HEK293 (cell line): Measurements from ENCODE around the gene MAF.
A peak's percentile ranks its signal among the peaks of the same experiment; 100 is the strongest.

Experiments used
- CTCF ChIP-seq: fragments of 450-650 bp; formaldehyde crosslinking; IDR thresholded peaks from 2 replicates; pipeline ENCODE4 v1.5.1; 2016; ENCODE audit warnings: missing biosample characterization, missing genetic modification characterization
- KLF1 ChIP-seq: fragments of 450-650 bp; formaldehyde crosslinking; IDR thresholded peaks from 2 replicates; pipeline ENCODE4 v1.5.1; 2016; ENCODE audit warnings: missing biosample characterization, missing genetic modification characterization
- REPIN1 ChIP-seq: fragments of 450-650 bp; formaldehyde crosslinking; IDR thresholded peaks from 2 replicates; pipeline ENCODE4 v1.5.1; 2017; ENCODE audit warnings: missing biosample characterization, missing genetic modification characterization, low read depth
- SCRT1 ChIP-seq: fragments of 450-650 bp; formaldehyde crosslinking; IDR thresholded peaks from 2 replicates; pipeline ENCODE4 v1.5.1; 2016; ENCODE audit warnings: missing biosample characterization, missing genetic modification characterization, borderline replicate concordance
- ZBTB49 ChIP-seq: fragments of 450-650 bp; formaldehyde crosslinking; IDR thresholded peaks from 2 replicates; pipeline ENCODE4 v1.5.1; 2016; ENCODE audit warnings: missing biosample characterization, missing genetic modification characterization, low read depth
- ZNF664 ChIP-seq: fragments of 450-650 bp; formaldehyde crosslinking; IDR thresholded peaks from 2 replicates; pipeline ENCODE4 v1.5.1; 2016; ENCODE audit warnings: missing biosample characterization, missing genetic modification characterization
- TF ChIP-seq, protein P1 (sequence below): fragments of 450-650 bp; formaldehyde crosslinking; IDR thresholded peaks from 2 replicates; pipeline ENCODE4 v1.5.1; 2016; ENCODE audit warnings: missing biosample characterization, missing genetic modification characterization, low read depth

DNA sequence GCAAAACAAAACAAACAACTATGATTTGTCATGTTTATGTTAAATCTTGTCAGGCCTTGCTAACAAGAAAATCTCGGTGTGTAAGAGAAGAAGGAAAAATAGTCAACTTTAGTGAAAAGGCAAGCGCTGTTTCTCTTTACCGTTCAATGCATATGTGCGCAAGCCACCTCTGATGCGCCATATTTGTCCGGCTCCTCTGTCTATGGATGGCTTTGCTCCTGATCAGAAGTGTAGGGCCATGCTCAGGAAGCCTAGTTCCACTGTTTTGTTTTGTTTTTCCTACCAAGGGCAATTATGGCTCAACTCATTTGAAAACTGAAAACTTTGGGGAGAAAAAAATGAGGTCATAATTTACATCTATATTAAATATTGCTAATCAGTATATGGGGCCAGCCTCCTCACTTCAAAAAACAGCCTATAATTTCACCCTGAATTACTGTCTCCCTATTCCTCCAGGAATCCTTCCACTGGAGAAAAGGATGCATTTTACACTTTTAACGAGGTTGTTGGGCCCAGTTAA, 4.5 kb downstream of the MAF start:
- TF ChIP-seq KLF1 (tag by site-specific recombination) (no peak), SCRT1 (no peak), ZNF664 (tag by site-specific recombination) (no peak), CTCF (tag by site-specific recombination) (no peak), ZBTB49 (tag by site-specific recombination) (no peak), REPIN1 (no peak)
- TF ChIP-seq, protein P1, sequence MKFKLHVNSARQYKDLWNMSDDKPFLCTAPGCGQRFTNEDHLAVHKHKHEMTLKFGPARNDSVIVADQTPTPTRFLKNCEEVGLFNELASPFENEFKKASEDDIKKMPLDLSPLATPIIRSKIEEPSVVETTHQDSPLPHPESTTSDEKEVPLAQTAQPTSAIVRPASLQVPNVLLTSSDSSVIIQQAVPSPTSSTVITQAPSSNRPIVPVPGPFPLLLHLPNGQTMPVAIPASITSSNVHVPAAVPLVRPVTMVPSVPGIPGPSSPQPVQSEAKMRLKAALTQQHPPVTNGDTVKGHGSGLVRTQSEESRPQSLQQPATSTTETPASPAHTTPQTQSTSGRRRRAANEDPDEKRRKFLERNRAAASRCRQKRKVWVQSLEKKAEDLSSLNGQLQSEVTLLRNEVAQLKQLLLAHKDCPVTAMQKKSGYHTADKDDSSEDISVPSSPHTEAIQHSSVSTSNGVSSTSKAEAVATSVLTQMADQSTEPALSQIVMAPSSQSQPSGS = 0 out of 2 replicates have a peak, but pooled peaks have one; percentile 25
